HL-60 (cell line): ENCODE data around the gene IL12RB2.

Experiments
- DNase-seq, 2 experiments: peaks; one replicate each; pipeline ENCODE4 v3.0.0-alpha.2; 2010 to 2020; ENCODE audit warnings: low read depth in 1 of 2, low spot score in 1 of 2
- H3K27ac ChIP-seq: fragments of 250-450 bp; sonication (Bioruptor Pico); replicated peaks from 2 replicates; pipeline ENCODE4 v1.5.1; 2020; ENCODE audit warnings: mild to moderate bottlenecking, moderate library complexity
- H3K27me3 ChIP-seq: fragments of 250-450 bp; sonication (Bioruptor Pico); 2 replicates; pipeline ENCODE4 v1.5.1; 2021; ENCODE audit warnings: mild to moderate bottlenecking, moderate library complexity; ENCODE audit not compliant: insufficient read depth, poor library complexity, severe bottlenecking
- H3K4me3 ChIP-seq: replicated peaks from 2 replicates; pipeline ENCODE4 v1.5.1; 2011; ENCODE audit warnings: mild to moderate bottlenecking, control low read depth, low read length; ENCODE audit not compliant: insufficient read depth
- GABPA ChIP-seq: IDR thresholded peaks from 2 replicates; pipeline ENCODE4 v1.6.1; 2012; ENCODE audit warnings: low read depth
- POLR2AphosphoS5 ChIP-seq: IDR thresholded peaks from 2 replicates; pipeline ENCODE4 v1.6.1; 2012; ENCODE audit warnings: low read depth
- SPI1 ChIP-seq: IDR thresholded peaks from 2 replicates; pipeline ENCODE4 v1.6.1; 2012; ENCODE audit warnings: low read depth, mild to moderate bottlenecking, borderline replicate concordance
- TF ChIP-seq, protein P1 (sequence below): IDR thresholded peaks from 2 replicates; pipeline ENCODE4 v1.6.1; 2012; ENCODE audit warnings: low read depth; ENCODE audit not compliant: insufficient replicate concordance
- TF ChIP-seq, protein P2 (sequence below): IDR thresholded peaks from one replicate; pipeline ENCODE4 v1.5.1; 2011; ENCODE audit warnings: low read length, control low read depth, inconsistent platforms; ENCODE audit not compliant: insufficient read depth

Gene IL12RB2

DNA sequence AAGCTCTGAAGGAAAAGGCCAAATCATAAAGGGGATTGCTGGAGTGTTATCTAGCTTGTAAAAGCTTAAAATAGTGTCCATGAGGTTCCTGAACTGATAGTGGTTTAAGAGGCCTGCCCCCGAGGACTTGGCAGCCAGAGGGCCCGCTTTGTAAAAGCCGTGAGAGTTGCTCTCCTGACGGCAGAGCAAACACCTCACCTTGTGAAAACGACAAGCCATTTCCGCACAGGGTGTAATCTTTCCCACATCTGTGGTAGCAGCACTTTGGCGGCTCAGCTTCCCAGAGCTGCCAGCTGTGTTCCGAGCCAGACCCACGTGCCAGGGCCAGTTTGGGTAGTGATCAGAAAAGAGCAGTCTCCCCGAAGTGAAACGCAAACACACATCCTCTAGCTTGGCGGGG is 85.6 kb downstream of the IL12RB2 start:
- H3K27ac ChIP-seq: no peak overlapping the region
- H3K4me3 ChIP-seq: no peak overlapping the region
- no peak for TF ChIP-seq SPI1
- TF ChIP-seq POLR2AphosphoS5: no peak
- TF ChIP-seq, protein P1, sequence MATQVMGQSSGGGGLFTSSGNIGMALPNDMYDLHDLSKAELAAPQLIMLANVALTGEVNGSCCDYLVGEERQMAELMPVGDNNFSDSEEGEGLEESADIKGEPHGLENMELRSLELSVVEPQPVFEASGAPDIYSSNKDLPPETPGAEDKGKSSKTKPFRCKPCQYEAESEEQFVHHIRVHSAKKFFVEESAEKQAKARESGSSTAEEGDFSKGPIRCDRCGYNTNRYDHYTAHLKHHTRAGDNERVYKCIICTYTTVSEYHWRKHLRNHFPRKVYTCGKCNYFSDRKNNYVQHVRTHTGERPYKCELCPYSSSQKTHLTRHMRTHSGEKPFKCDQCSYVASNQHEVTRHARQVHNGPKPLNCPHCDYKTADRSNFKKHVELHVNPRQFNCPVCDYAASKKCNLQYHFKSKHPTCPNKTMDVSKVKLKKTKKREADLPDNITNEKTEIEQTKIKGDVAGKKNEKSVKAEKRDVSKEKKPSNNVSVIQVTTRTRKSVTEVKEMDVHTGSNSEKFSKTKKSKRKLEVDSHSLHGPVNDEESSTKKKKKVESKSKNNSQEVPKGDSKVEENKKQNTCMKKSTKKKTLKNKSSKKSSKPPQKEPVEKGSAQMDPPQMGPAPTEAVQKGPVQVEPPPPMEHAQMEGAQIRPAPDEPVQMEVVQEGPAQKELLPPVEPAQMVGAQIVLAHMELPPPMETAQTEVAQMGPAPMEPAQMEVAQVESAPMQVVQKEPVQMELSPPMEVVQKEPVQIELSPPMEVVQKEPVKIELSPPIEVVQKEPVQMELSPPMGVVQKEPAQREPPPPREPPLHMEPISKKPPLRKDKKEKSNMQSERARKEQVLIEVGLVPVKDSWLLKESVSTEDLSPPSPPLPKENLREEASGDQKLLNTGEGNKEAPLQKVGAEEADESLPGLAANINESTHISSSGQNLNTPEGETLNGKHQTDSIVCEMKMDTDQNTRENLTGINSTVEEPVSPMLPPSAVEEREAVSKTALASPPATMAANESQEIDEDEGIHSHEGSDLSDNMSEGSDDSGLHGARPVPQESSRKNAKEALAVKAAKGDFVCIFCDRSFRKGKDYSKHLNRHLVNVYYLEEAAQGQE: no peak
- TF ChIP-seq, protein P2, sequence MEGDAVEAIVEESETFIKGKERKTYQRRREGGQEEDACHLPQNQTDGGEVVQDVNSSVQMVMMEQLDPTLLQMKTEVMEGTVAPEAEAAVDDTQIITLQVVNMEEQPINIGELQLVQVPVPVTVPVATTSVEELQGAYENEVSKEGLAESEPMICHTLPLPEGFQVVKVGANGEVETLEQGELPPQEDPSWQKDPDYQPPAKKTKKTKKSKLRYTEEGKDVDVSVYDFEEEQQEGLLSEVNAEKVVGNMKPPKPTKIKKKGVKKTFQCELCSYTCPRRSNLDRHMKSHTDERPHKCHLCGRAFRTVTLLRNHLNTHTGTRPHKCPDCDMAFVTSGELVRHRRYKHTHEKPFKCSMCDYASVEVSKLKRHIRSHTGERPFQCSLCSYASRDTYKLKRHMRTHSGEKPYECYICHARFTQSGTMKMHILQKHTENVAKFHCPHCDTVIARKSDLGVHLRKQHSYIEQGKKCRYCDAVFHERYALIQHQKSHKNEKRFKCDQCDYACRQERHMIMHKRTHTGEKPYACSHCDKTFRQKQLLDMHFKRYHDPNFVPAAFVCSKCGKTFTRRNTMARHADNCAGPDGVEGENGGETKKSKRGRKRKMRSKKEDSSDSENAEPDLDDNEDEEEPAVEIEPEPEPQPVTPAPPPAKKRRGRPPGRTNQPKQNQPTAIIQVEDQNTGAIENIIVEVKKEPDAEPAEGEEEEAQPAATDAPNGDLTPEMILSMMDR: no peak
- no peak for TF ChIP-seq GABPA
- no peak for DNase-seq
- H3K27me3 ChIP-seq: no peaks in the 10 kb centered on the region

DNA sequence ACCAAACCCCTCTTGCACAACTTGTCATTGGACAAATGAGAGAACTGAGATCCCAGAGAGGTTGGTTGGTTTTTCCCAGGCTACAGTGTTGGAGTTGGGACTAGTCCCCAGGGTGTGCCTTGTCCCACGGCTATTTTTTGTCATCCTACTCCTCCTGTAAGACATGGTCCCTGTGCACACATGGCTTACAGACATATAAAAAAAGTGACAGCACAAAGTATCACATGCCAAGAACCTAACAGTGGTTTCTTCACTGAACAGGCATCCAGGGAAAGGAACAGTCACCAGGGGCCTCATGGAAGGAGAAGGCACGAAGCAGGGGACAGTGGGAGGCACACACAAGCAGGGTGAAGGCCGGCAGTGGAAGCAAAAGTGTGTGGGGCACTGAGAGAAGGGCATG is 86.1 kb downstream of the IL12RB2 start:
- DNase-seq: no peak
- H3K27ac ChIP-seq: no peak overlapping the region
- no peaks in the 10 kb centered on the region for H3K27me3 ChIP-seq
- TF ChIP-seq GABPA (no peak), SPI1 (no peak), POLR2AphosphoS5 (no peak)
- TF ChIP-seq, protein P1: no peak
- TF ChIP-seq, protein P2: no peak
- no peak overlapping the region for H3K4me3 ChIP-seq

DNA sequence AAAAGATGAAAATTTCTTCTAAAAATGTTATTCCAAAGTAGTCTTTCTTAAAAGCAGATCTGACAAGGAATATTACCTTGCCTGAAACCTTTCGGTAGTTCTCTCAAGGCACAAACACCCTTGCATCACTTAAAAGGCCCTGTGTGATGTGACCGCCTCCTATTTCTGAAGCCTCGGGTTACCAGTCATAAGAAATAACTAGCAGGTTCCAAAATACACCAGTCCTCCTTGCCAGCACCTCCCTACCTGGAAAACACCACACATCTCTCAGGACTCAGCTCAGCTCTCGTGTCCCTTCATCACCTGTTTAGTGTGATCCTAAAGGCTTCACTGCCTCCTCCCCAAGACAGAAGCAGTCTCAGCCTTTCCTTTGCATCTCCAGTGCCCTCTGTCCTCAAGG is 86.9 kb downstream of the IL12RB2 start:
- no peak for DNase-seq

More for the DNA sequence above, 86.9 kb downstream of the IL12RB2 start:
- TF ChIP-seq POLR2AphosphoS5 (no peak), SPI1 (no peak), GABPA (no peak)
- TF ChIP-seq, protein P2: no peak
- TF ChIP-seq, protein P1: no peak
- no peak overlapping the region for H3K4me3 ChIP-seq
- H3K27me3 ChIP-seq: no peaks in the 10 kb centered on the region
- H3K27ac ChIP-seq: no peak overlapping the region
